ENCODE results near the gene SULT1A1. TPM values are rescaled to one million over a fixed set of nuclear protein-coding genes. Genes with fewer than 3 reads are reported as not detected.
"Not testable (repeated sequence)": the region's sequence is repeated elsewhere in the genome, so short reads cannot be mapped to it uniquely, and the experiment has no call there.

Gene SULT1A1
- 1 to 10 TPM; 5.5 to 6.2 TPM for total RNA-seq

GRCh38 chr16:28609631-28610594 is at the start of gene SULT1A1:
TSS of gene SULT1A1 (minus strand) at chr16:28610044. CDS start at chr16:28608855, 1,189 bp downstream.
- H3K27ac Mint-ChIP-seq: peak within 1 kb of the TSS; percentile 9
- POLR2A ChIA-PET: interaction anchor here (1.1 to 1.4 kb wide), 2 partner anchors 12 to 13 kb away, joined by 3 to 5 read pairs; no protein-coding TSS in a partner anchor
- no peak for DNase-seq
- CTCF ChIA-PET: interaction anchor here (0.7 kb wide), 2 partner anchors 43 to 293 kb away, joined by 3 to 4 read pairs; no protein-coding TSS in a partner anchor
- no peaks in the 10 kb centered on the region for H3K36me3 Mint-ChIP-seq (ENCODE audit: low read depth)
- H3K27me3 Mint-ChIP-seq: no peaks in the 10 kb centered on the region
- peaks cover 9% of the 10 kb centered on the region for H3K4me1 Mint-ChIP-seq
- no peak within 1 kb of the TSS for H3K4me3 Mint-ChIP-seq
- no peaks in the 10 kb centered on the region for H3K9me3 Mint-ChIP-seq

- H3K9me3 Mint-ChIP-seq; DNase-seq; H3K4me3 Mint-ChIP-seq; H3K4me1 Mint-ChIP-seq; POLR2A ChIA-PET; H3K27me3 Mint-ChIP-seq; CTCF ChIA-PET; H3K27ac Mint-ChIP-seq; H3K36me3 Mint-ChIP-seq (ENCODE audit: low read depth): not testable (repeated sequence)
Measured at GRCh38 chr16:28639959-28640358, 30.1 kb upstream of the SULT1A1 start.

GRCh38 chr16:28638359-28638758 is 28.5 kb upstream of the SULT1A1 start:
- POLR2A ChIA-PET; H3K36me3 Mint-ChIP-seq (ENCODE audit: low read depth); H3K4me1 Mint-ChIP-seq; CTCF ChIA-PET; H3K27me3 Mint-ChIP-seq; H3K4me3 Mint-ChIP-seq; H3K27ac Mint-ChIP-seq; H3K9me3 Mint-ChIP-seq; DNase-seq: not testable (repeated sequence)

DNA sequence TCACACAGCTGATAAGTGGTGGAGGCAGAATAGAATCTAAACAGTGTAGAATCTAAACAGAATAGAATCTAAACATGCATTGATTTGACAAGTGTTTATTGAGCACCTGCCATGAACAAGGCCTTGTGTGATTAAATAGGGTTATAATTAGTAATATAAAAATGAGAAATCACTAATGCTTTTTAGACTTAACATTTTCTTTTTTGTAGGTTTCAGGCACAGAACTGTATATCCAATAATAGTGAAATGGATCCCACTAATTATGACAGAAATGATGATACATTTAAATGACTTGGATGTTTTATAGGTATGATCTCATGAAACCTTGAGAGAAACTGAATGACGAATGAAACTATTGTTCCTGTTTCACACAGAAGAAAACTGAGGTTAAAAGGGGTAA is 27.9 kb upstream of the SULT1A1 start, which contains the start of gene NPIPB8:
Gene NPIPB8, plus strand, starts transcription at position 301 of the 400 bp plus-strand sequence. CDS start 296 bp downstream, outside the sequence.
- H3K36me3 Mint-ChIP-seq (ENCODE audit: low read depth); H3K4me3 Mint-ChIP-seq; H3K27ac Mint-ChIP-seq; DNase-seq; H3K9me3 Mint-ChIP-seq; H3K4me1 Mint-ChIP-seq; POLR2A ChIA-PET; H3K27me3 Mint-ChIP-seq: not testable (repeated sequence)
- CTCF ChIA-PET: interaction anchor here (0.6 kb wide), 1 partner anchor 16 kb away, joined by 3 read pairs; no protein-coding TSS in a partner anchor

DNA sequence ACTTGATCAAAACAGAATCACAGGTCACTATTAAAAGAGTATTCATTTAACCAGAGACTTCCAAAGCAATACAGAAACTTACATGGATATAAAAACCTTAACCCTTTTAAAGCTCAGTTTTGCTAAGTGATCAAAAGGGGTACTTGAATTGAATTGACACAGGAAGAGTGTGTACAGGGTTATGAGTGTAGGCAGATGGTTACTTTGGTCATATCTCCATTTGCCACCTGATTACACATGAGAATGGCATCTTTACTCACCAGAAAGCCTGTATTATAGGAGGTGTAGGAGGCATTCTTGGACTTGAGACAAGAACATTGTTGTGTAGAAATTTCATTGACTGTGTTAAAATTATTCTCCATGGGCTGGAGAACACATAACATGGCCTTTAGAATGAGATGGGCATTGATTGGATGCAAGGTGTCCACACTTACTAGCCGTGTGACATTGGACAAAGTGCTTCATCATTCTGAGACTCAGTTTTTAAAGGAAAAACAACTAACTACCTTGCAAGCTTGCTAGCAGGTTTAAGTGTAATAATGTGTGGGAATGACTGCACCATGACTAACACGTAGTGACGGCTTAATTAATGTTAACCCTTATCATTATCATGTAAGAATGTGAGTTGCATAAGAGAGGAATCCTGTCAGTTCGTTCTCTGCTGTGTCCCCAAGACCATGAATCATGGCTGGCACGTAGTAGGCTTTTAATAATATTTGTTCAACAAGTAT is 26.4 kb upstream of the SULT1A1 start:
- POLR2A ChIA-PET; H3K9me3 Mint-ChIP-seq; H3K4me1 Mint-ChIP-seq; H3K27me3 Mint-ChIP-seq; CTCF ChIA-PET; H3K27ac Mint-ChIP-seq; H3K36me3 Mint-ChIP-seq (ENCODE audit: low read depth); H3K4me3 Mint-ChIP-seq; DNase-seq: not testable (repeated sequence)

DNA sequence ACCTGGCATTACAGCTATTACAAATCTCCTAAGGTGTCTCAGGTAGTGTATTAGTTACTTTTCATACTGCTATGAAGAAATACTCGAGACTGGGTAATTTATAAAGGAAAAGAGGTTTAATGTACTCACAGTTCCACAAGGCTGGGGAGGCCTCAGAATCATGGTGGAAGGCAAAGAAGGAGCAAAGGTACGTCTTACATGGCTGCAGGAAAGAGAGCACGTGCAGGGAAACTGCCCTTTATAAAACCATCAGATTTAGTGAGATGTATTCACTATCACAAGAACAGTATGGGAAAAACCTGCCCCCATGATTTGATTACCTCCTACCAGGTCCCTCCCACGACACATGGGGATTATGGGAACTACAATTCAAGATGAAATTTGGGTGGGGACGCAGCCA is 21.1 kb upstream of the SULT1A1 start:
- H3K4me1 Mint-ChIP-seq; H3K4me3 Mint-ChIP-seq; CTCF ChIA-PET; H3K9me3 Mint-ChIP-seq; DNase-seq; POLR2A ChIA-PET; H3K36me3 Mint-ChIP-seq (ENCODE audit: low read depth); H3K27ac Mint-ChIP-seq: not testable (repeated sequence)
- H3K27me3 Mint-ChIP-seq: peaks cover 13% of the 10 kb centered on the region

- no peak overlapping the region for H3K27ac Mint-ChIP-seq
Measured at GRCh38 chr16:28623172-28623711, 13.4 kb upstream of the SULT1A1 start.

GRCh38 chr16:28622532-28623171 is 12.8 kb upstream of the SULT1A1 start:
- H3K9me3 Mint-ChIP-seq; H3K27ac Mint-ChIP-seq; DNase-seq; H3K36me3 Mint-ChIP-seq (ENCODE audit: low read depth); CTCF ChIA-PET: not testable (repeated sequence)
- Mint-ChIP-seq H3K4me1 (peaks cover 17% of the 10 kb centered on the region), H3K4me3 (peak overlapping the region; percentile 77), H3K27me3 (peaks cover 15% of the 10 kb centered on the region)
- POLR2A ChIA-PET: interaction anchor here (1.0 kb wide), 1 partner anchor 13 kb away, joined by 5 read pairs; the partner anchor contains the start of gene SULT1A1

More at GRCh38 chr16:28623172-28623711, 13.4 kb upstream of the SULT1A1 start:
- DNase-seq: peak; percentile 60
- H3K36me3 Mint-ChIP-seq (ENCODE audit: low read depth): no peaks in the 10 kb centered on the region
- ChIA-PET CTCF (interaction anchor here (0.9 kb wide), 1 partner anchor 69 kb away, joined by 3 read pairs; the partner anchor contains the start of gene SGF29), POLR2A (interaction anchor here (1.0 kb wide), 1 partner anchor 14 kb away, joined by 5 read pairs; the partner anchor contains the start of gene SULT1A1)
- peak overlapping the region; percentile 77 for H3K4me3 Mint-ChIP-seq
- peaks cover 16% of the 10 kb centered on the region for H3K27me3 Mint-ChIP-seq
- no peaks in the 10 kb centered on the region for H3K9me3 Mint-ChIP-seq
- peaks cover 17% of the 10 kb centered on the region for H3K4me1 Mint-ChIP-seq

GRCh38 chr16:28621481-28622155 is 11.8 kb upstream of the SULT1A1 start:
- no peaks in the 10 kb centered on the region for H3K36me3 Mint-ChIP-seq (ENCODE audit: low read depth)
- H3K4me3 Mint-ChIP-seq: peak overlapping the region; percentile 36
- DNase-seq: no peak
- ChIA-PET CTCF (interaction anchor here (0.7 kb wide), 1 partner anchor 16 kb away, joined by 3 read pairs; no protein-coding TSS in a partner anchor), POLR2A (no interaction called here)
- peaks cover 10% of the 10 kb centered on the region for H3K27me3 Mint-ChIP-seq
- no peaks in the 10 kb centered on the region for H3K9me3 Mint-ChIP-seq
- H3K4me1 Mint-ChIP-seq: peaks cover 17% of the 10 kb centered on the region
- no peak overlapping the region for H3K27ac Mint-ChIP-seq

- H3K9me3 Mint-ChIP-seq; DNase-seq; H3K27ac Mint-ChIP-seq; POLR2A ChIA-PET; CTCF ChIA-PET; H3K36me3 Mint-ChIP-seq (ENCODE audit: low read depth); H3K27me3 Mint-ChIP-seq; H3K4me3 Mint-ChIP-seq: not testable (repeated sequence)
- peaks cover 17% of the 10 kb centered on the region for H3K4me1 Mint-ChIP-seq
Measured at GRCh38 chr16:28620316-28620715, 10.5 kb upstream of the SULT1A1 start.

- Mint-ChIP-seq H3K4me3 (no peak overlapping the region), H3K36me3 (ENCODE audit: low read depth) (no peaks in the 10 kb centered on the region), H3K27ac (no peak overlapping the region), H3K9me3 (no peaks in the 10 kb centered on the region), H3K27me3 (no peaks in the 10 kb centered on the region), H3K4me1 (peaks cover 11% of the 10 kb centered on the region)
- POLR2A ChIA-PET: no interaction called here
- no peak for DNase-seq
- CTCF ChIA-PET: no interaction called here
Measured at GRCh38 chr16:28617874-28618273, 8.0 kb upstream of the SULT1A1 start.

DNA sequence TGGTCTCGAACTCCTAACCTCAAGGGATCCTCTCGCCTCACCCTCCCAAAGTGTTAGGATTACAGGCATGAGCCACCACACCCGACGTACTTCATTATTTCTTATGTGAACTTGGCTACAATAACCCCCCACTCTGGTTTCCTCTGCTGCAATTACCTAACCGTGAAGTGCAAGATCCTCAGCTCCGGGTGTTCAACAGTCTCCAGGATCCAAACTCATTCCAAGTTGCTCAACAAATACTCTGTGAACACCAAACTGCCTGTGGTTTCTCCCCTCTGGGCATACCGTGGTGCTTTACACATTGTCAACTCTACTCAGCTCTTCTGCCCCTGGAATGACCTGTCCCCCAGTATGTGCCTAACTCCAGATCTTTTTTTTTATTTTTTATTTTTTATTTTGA is 6.8 kb upstream of the SULT1A1 start:
- Mint-ChIP-seq H3K27me3 (no peaks in the 10 kb centered on the region), H3K27ac (no peak overlapping the region), H3K4me3 (no peak overlapping the region), H3K4me1 (peaks cover 2% of the 10 kb centered on the region), H3K36me3 (ENCODE audit: low read depth) (no peaks in the 10 kb centered on the region), H3K9me3 (no peaks in the 10 kb centered on the region)
- no peak for DNase-seq
- CTCF ChIA-PET: interaction anchor here (0.5 to 1.3 kb wide), 5 partner anchors 61 to 339 kb away, joined by 3 to 4 read pairs (median 3); no protein-coding TSS in a partner anchor
- POLR2A ChIA-PET: no interaction called here

All from activated CD4-positive, alpha-beta memory T cell treated with anti-CD3 and anti-CD28 coated beads, Interleukin-2, amount 10 ng/mL, durations not matched to agents 7 days and 5 days (primary cell).